ENCODE measurements around the gene NIPAL1. TPM values are rescaled to one million over a fixed set of nuclear protein-coding genes. Genes with fewer than 3 reads are reported as not detected.
"Not testable (repeated sequence)": the region's sequence is repeated elsewhere in the genome, so short reads cannot be mapped to it uniquely, and the experiment has no call there.

Gene NIPAL1
- 1 to 10 TPM in 1 of 2 experiments, under 1 TPM in 1; 0.97 to 1.1 TPM for total RNA-seq

DNA sequence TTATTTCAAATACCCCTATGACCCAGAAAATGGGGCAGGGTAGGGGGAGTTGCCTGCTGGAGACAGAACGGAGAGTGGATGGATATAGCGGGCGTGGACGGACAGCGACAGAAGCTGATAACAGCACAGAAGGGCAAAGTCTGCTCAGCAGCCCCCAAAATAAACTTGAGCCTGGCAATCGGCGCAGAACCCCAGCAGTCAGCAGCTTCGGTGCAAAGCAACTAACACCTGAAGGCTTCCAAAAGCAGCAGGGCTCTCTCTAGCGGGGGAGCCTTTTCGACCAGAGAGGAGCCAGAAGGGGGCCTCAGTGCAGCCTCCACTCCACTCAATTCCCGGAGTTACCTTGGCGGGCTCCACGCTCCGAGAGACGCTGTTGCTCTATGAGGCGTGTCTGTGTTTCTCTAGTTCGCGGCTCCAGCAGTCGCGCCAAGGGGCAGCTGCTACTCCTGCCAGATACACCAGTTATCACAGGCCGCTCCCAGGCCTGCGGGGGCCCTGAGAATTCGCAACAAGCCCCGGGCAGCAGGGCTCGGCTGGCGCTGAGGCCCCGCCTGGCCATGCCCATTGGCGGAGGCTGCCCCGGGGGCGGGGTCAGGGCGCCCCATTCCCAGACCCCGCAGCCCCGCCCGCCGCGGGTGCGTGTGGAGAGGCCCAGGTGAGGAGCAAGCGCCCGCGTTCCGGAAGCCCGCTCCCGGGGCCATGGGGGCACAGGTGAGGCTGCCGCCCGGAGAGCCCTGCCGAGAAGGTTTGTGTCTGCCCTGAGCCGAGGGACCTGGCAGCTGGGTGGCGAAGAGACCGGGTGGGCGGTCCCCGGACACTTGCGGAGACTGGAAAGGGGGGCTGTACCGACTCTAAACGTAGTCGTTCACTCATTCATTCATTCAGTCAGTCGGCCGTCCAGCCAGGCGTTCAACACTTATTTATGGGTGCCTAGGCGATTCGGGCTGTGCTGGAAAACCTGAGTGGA lies at the start of gene NIPAL1, which contains the start of gene CNGA1:
Gene NIPAL1, plus strand, starts transcription at position 632 of the 967 bp plus-strand sequence. Its CDS starts 68 bp downstream, at position 700.
Gene CNGA1, minus strand, starts transcription at position 541 of the 967 bp plus-strand sequence. CDS start 63,992 bp downstream, outside the sequence.
- H3K9me3 Mint-ChIP-seq = peaks cover 4% of the 10 kb centered on the region

DNA sequence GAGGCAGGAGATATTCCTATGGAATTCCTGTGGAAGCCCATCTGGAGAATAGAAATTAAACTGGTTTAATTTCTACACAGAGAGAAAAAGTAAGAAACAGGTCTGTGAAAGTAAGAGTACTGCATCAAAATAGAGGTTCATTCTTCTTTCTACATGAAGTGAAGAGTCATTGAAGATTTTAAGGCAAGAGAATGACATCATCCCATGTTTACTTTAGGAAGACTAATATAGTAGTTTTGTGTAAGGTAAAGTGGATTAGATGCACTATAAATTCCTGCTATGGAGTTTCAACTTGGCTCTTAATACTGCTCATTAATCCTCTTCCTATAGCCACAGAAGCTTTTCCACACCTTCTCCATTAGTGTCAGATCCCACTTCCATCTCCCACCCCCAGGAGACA lies 47.7 kb upstream of the NIPAL1 start:
- no peak overlapping the region for H3K27ac Mint-ChIP-seq
- H3K27me3 Mint-ChIP-seq = peaks cover 4% of the 10 kb centered on the region
- no peaks in the 10 kb centered on the region for H3K4me1 Mint-ChIP-seq
- POLR2A ChIA-PET = no interaction called here
- no peaks in the 10 kb centered on the region for H3K9me3 Mint-ChIP-seq
- ATAC-seq (ENCODE audit: low read depth) (no peak), DNase-seq (no peak)
- H3K4me3 Mint-ChIP-seq = no peak overlapping the region
- H3K36me3 Mint-ChIP-seq = no peaks in the 10 kb centered on the region

More for the DNA sequence above, at the start of gene NIPAL1, which contains the start of gene CNGA1:
- peaks cover 38% of the 10 kb centered on the region for H3K27me3 Mint-ChIP-seq
- peaks cover 2% of the 10 kb centered on the region for H3K36me3 Mint-ChIP-seq
- peak within 1 kb of the TSS; percentile 86 for H3K4me3 Mint-ChIP-seq
- peak; percentile 95 for ATAC-seq (ENCODE audit: low read depth)
- peaks cover 9% of the 10 kb centered on the region for H3K4me1 Mint-ChIP-seq
- POLR2A ChIA-PET = interaction anchor here (0.7 to 0.8 kb wide), 2 partner anchors 26 to 123 kb away, joined by 3 read pairs; no protein-coding TSS in a partner anchor
- peak; percentile 83 for DNase-seq
- H3K27ac Mint-ChIP-seq = no peak within 1 kb of the TSS

DNA sequence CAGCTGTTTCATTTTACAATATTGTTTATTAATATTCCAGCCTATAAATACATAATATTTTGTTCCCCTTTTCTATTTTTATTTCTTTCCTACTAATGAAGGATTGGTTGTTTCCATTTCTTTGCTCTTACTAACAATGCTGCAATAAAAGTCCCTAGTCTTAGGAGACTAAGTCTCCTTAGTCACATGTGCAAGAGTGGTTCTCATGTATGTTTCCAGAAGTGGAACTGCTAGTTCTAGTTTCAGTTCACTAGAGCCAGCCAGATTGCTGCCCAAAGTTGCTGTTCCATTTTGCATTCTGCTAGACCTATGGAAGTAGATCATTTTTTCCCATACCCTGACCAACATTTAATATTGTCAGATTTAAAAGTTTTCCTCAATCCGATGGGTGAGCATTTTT lies 44.4 kb upstream of the NIPAL1 start:
- no peak overlapping the region for H3K4me3 Mint-ChIP-seq
- DNase-seq (no peak), ATAC-seq (ENCODE audit: low read depth) (no peak)
- no peaks in the 10 kb centered on the region for H3K9me3 Mint-ChIP-seq
- H3K4me1 Mint-ChIP-seq = no peaks in the 10 kb centered on the region
- POLR2A ChIA-PET = no interaction called here
- H3K27me3 Mint-ChIP-seq = no peaks in the 10 kb centered on the region
- no peaks in the 10 kb centered on the region for H3K36me3 Mint-ChIP-seq
- no peak overlapping the region for H3K27ac Mint-ChIP-seq

DNA sequence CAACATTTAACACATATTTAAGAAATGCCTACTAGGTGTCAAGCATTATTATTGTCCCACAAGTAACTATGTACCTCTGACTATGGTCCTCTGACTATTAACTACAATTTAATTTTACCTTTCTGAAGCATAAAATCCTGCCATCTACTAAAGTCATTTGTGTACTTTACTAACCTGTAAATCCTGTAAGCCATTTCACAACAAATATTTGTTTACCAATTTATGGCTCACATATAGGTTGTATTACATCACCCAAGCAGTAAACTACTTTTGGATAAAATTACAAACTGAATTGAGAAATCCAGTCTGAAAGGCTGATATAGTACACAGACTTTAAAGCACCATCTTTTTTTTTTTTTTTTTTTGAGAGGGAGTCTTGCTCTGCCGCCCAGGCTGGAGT lies 43.9 kb upstream of the NIPAL1 start:
- H3K4me3 Mint-ChIP-seq = no peak overlapping the region
- ATAC-seq (ENCODE audit: low read depth) (no peak), DNase-seq (no peak)
- no peaks in the 10 kb centered on the region for H3K36me3 Mint-ChIP-seq
- no peaks in the 10 kb centered on the region for H3K27me3 Mint-ChIP-seq
- H3K27ac Mint-ChIP-seq = no peak overlapping the region
- POLR2A ChIA-PET = no interaction called here
- no peaks in the 10 kb centered on the region for H3K4me1 Mint-ChIP-seq
- H3K9me3 Mint-ChIP-seq = no peaks in the 10 kb centered on the region

DNA sequence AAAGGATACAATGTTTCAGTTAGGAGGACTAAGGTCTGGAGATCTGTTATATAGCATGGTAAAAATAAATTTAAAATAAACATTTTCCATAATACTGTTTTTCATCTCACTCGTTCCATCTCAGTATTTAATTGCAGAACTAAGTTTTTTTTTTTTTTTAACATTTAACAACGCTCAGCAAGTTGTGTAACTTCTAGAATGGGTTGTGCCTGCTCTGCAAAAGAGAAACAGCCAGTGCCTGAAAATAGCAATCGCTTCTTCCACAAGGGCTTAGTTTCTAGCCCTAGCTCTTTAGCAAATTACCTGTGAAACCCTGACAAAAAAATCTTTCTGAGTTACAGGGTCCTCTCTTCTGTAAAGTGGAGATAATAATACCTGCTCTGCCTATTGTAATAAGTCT lies 42.0 kb upstream of the NIPAL1 start:
- Mint-ChIP-seq H3K36me3 (no peaks in the 10 kb centered on the region), H3K4me3 (no peak overlapping the region), H3K9me3 (no peaks in the 10 kb centered on the region), H3K4me1 (no peaks in the 10 kb centered on the region), H3K27ac (no peak overlapping the region), H3K27me3 (no peaks in the 10 kb centered on the region)
- ATAC-seq (ENCODE audit: low read depth) = no peak
- no peak for DNase-seq
- POLR2A ChIA-PET = no interaction called here

DNA sequence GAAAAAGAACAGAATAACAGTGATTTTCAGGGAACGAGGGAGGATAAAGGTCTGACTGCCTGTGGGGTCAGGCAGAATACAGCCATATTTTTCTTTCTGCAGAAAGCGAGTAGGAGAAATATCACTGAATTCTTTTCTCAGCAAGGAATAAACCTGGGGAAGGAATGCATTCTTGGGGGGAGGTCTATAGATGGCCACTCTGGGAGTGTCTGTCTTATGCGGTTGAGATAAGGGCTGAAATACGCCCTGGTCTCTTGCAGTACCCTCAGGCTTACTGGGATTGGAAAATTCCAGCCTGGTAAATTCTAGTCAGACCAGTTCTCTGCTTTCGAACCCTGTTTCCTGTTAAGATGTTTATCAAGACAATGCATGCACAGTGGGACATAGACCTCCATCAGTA lies 26.4 kb upstream of the NIPAL1 start:
- no peak overlapping the region for H3K4me3 Mint-ChIP-seq
- ATAC-seq (ENCODE audit: low read depth) = no peak
- peaks cover 11% of the 10 kb centered on the region for H3K9me3 Mint-ChIP-seq
- POLR2A ChIA-PET = no interaction called here
- no peak overlapping the region for H3K27ac Mint-ChIP-seq
- peaks cover 3% of the 10 kb centered on the region for H3K36me3 Mint-ChIP-seq
- DNase-seq = no peak
- H3K27me3 Mint-ChIP-seq = peaks cover 6% of the 10 kb centered on the region
- H3K4me1 Mint-ChIP-seq = peaks cover 10% of the 10 kb centered on the region

DNA sequence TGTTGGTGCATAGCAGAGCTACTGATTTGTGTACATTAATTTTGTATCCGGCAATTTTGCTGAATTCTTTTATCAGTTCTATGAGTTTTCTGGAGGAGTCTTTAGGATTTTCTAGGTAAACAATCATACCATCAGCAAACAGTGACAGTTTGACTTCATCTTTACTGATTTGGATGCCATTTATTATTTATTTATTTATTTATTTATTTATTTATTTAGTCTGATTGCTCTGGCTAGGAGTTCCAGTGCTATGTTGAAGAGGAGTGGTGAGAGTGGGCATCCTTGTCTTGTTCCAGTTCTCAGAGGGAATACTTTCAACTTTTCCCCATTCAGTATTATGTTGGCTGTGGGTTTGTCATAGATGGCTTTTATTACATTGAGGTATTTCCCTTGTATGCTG lies 24.1 kb upstream of the NIPAL1 start:
- H3K36me3 Mint-ChIP-seq; H3K27ac Mint-ChIP-seq; H3K4me3 Mint-ChIP-seq; H3K27me3 Mint-ChIP-seq; ATAC-seq (ENCODE audit: low read depth); DNase-seq; POLR2A ChIA-PET: not testable (repeated sequence)
- Mint-ChIP-seq H3K4me1 (peaks cover 10% of the 10 kb centered on the region), H3K9me3 (peaks cover 13% of the 10 kb centered on the region)

DNA sequence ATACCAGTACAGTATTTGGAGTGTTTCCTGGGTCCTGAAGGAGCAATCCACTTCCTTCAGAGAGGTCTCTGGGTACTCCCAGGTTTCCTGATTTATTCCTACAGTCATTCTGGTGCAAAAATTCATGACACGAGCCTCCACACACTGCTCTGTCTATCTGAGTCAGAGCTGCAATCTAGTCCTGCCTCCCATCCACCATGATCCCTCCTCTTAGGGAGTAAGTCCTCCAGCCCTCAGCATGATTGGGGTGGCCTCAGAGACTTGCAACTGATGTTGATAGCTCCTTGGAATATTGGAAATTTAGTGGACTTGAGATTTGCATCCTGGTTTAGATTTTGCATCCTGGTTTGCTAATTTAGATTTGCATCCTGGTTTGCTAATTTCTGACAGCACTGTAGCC lies 20.6 kb upstream of the NIPAL1 start:
- Mint-ChIP-seq H3K9me3 (peaks cover 11% of the 10 kb centered on the region), H3K36me3 (peaks cover 3% of the 10 kb centered on the region), H3K27me3 (no peaks in the 10 kb centered on the region), H3K27ac (no peak overlapping the region), H3K4me3 (no peak overlapping the region), H3K4me1 (peaks cover 10% of the 10 kb centered on the region)
- POLR2A ChIA-PET = no interaction called here
- no peak for DNase-seq
- no peak for ATAC-seq (ENCODE audit: low read depth)

DNA sequence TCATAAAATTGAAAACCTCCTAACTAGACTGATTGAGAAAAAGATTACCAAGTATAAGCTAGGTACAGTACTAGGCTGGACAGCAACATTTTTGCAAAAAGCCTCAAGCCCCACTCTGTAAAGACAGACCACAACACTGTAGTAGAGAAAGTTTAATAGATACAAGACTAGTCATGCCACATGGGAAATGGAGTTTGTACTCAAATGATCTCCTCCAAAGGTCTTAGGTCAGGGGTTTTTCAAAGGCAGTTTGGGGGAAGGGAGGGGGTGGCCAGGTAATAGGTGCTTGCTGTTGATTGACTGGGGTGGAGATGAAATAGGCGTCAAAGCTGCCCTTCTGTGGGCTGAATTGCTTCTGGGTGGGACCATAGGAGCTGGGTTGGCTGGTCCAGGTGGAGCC lies 14.3 kb upstream of the NIPAL1 start:
- Mint-ChIP-seq H3K27me3 (no peaks in the 10 kb centered on the region), H3K36me3 (peaks cover 5% of the 10 kb centered on the region), H3K9me3 (peaks cover 9% of the 10 kb centered on the region), H3K4me1 (no peaks in the 10 kb centered on the region), H3K4me3 (no peak overlapping the region), H3K27ac (no peak overlapping the region)
- POLR2A ChIA-PET = interaction anchor here (0.6 kb wide), 1 partner anchor 943 kb away, joined by 6 read pairs; no protein-coding TSS in a partner anchor
- DNase-seq (no peak), ATAC-seq (ENCODE audit: low read depth) (no peak)

DNA sequence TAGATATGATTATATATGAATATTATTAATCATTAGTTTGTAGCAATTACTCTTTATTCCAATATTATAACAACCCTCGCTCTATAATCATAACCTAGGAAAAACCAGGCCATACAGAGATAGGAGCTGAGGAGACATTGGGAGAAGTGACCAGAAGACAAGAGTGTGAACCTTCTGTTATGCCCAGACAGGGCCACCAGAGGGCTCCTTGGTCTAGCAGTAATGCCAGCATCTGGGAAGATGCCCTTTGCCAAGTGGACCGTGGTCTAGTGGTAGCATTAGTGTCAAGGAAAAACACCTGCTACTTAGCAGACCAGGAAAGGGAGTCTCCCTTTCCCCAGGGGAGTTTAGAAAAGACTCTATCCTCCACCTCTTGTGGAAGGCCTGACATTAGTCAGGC lies 13.0 kb upstream of the NIPAL1 start:
- POLR2A ChIA-PET; DNase-seq; H3K4me1 Mint-ChIP-seq; ATAC-seq (ENCODE audit: low read depth); H3K9me3 Mint-ChIP-seq; H3K36me3 Mint-ChIP-seq; H3K27me3 Mint-ChIP-seq; H3K27ac Mint-ChIP-seq; H3K4me3 Mint-ChIP-seq: not testable (repeated sequence)

DNA sequence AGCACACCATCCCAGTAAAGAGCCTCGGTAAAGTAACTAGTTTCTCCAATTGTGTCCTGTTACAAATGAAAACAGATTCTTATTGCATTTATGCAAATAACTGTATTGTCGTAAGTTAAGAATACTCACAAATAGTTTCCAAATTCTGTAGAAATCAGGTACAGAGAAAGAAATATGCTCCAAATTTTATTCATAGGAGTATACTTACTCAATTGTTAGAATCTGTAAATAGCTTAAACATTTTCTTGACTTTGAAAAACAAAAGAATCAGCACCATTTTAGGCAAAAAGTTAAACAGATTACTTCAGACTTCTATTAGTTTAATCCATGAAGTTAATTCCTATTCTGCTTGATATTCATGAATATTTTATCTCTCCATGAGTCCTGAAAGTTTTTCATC lies 10.8 kb upstream of the NIPAL1 start:
- Mint-ChIP-seq H3K27ac (no peak overlapping the region), H3K36me3 (peaks cover 5% of the 10 kb centered on the region), H3K4me1 (no peaks in the 10 kb centered on the region), H3K4me3 (no peak overlapping the region), H3K27me3 (no peaks in the 10 kb centered on the region), H3K9me3 (peaks cover 9% of the 10 kb centered on the region)
- DNase-seq (no peak), ATAC-seq (ENCODE audit: low read depth) (no peak)
- POLR2A ChIA-PET = no interaction called here

DNA sequence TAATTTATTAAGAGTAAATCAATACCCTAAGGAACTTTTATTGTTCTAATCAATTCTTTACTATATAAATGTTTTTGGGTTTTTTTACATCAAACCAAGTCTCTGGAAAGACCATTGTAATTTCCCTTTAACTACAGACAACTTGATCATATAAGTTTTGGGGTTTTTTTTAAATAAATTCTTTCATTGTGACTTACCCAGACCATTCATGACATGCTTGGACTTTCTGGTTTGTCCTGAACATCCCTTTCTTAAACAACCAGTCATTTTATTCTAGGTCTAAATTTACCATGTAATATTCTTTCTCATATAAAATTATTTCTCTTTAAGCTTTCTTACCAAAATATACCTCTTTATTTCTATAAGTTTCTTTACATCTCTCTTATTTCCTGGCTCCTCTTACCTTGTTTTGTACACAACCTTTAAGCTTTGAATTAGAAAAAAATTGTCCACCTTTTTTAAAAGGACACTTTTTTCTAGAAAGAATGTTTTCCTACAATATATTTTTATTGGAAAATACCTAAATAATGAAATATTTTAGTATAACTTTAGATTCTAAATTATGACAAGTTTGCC lies 8.5 kb upstream of the NIPAL1 start:
- POLR2A ChIA-PET = no interaction called here
- Mint-ChIP-seq H3K4me1 (no peaks in the 10 kb centered on the region), H3K27me3 (no peaks in the 10 kb centered on the region), H3K27ac (no peak overlapping the region), H3K9me3 (peaks cover 12% of the 10 kb centered on the region), H3K4me3 (no peak overlapping the region), H3K36me3 (peaks cover 7% of the 10 kb centered on the region)
- ATAC-seq (ENCODE audit: low read depth) (no peak), DNase-seq (no peak)

DNA sequence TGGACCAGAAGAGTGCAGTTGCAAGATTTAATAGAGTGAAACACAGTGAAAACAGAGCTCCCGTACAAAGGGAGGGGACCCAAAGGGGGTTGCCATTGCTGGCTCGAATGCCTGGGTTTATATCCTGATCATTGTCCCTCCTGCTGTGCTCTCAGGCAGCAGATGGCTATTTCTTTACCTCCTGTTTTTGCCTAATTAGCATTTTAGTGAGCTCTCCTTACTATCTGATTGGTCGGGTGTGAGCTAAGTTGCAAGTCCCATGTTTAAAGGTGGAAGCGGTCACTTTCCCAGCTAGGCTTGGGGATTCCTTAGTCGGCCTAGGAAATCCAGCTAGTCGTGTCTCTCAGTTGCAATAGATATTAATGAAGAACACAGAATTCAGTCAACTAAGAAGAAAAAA lies 5.7 kb upstream of the NIPAL1 start:
- H3K27ac Mint-ChIP-seq; H3K36me3 Mint-ChIP-seq; H3K9me3 Mint-ChIP-seq; POLR2A ChIA-PET; ATAC-seq (ENCODE audit: low read depth); H3K4me1 Mint-ChIP-seq; H3K4me3 Mint-ChIP-seq; DNase-seq: not testable (repeated sequence)
- peaks cover 12% of the 10 kb centered on the region for H3K27me3 Mint-ChIP-seq

DNA sequence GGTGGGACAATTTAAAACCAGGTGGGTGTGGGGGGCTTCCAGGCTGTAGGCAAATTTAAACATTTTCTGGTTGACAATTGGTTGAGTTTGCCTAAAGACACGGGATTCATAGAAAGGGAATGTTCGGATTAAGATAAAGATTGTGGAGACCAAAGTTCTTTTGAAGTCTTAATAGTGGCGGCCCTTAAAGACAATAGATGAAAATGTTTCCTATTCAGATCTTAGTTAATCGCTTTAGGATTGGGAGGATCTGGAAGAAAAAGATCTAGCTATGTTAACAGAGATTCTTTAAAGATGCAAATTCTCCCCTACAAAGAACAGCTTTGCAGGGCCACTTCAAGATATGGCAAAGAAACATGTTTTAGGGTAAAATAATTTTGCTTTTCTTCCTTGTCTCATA lies 4.8 kb upstream of the NIPAL1 start:
- Mint-ChIP-seq H3K27ac (no peak overlapping the region), H3K36me3 (peaks cover 3% of the 10 kb centered on the region), H3K27me3 (peaks cover 13% of the 10 kb centered on the region), H3K9me3 (peaks cover 7% of the 10 kb centered on the region), H3K4me1 (peaks cover 5% of the 10 kb centered on the region), H3K4me3 (no peak overlapping the region)
- DNase-seq (no peak), ATAC-seq (ENCODE audit: low read depth) (no peak)
- POLR2A ChIA-PET = no interaction called here
